Hepatocyte (in vitro differentiated cells): Measurements from ENCODE around the gene STRA6.

Experiments used
- CTCF ChIP-seq: fragments of 200-600 bp; sonication (generic); IDR thresholded peaks from 2 replicates; pipeline ENCODE4 v1.5.1; 2016; ENCODE audit warnings: antibody characterized with exemption, mild to moderate bottlenecking; ENCODE audit not compliant: poor library complexity
- EZH2phosphoT487 ChIP-seq: fragments of 200-600 bp; sonication (generic); IDR thresholded peaks from one replicate; pipeline ENCODE4 v1.6.1; 2018; ENCODE audit warnings: antibody characterized with exemption, mild to moderate bottlenecking, low read depth, moderate library complexity; ENCODE audit not compliant: unreplicated experiment, severe bottlenecking

GRCh38 chr15:74226761-74227540 lies 24.4 kb upstream of the STRA6 start:
- TF ChIP-seq CTCF (no peak), EZH2phosphoT487 (no peak)
